ENCODE data around the gene LTBP1. TPM values are rescaled to one million over a fixed set of nuclear protein-coding genes. Genes with fewer than 3 reads are reported as not detected.

The LTBP1 gene
- total RNA-seq, 3 donors from 2014 or later = 14.3 to 38.4 (median 33.6) TPM

DNA sequence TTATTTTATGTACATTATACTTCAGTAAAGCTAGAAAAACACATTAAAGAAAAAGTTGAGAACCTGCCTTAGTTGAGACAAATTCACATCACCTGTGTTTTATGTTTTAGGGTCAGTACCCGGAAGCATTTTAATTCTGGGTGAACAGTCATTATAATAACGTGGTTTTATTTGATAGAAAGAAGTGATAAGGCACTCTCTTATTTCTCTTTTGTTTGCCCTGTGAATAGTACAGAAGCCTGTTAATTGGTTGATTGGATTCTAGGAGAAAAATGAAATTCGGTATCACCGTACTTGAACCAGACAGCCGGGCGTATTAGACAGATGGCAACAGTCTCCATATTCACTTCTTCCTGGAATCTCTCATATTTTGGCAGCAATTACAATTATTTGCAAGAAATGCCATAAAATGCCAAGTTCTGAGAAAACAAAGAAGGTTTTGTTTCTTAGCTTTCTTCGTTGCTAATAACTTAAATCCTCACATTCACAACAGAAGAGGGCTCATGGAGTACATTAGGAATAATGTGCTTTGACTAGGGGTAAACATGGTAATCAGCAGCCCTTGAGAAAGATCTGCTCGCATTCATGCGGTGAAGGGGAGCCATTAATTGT lies 361.0 kb downstream of the LTBP1 start:
- no peaks in the 10 kb centered on the region for H3K36me3 ChIP-seq (ENCODE audit: low read depth)
- no peak for DNase-seq
- no peaks in the 10 kb centered on the region for H3K9me3 ChIP-seq
- intact Hi-C loops (cut with DNase I, micrococcal nuclease) = no loop called here
- peaks cover 11% of the 10 kb centered on the region for H3K4me1 ChIP-seq (ENCODE audit: low read depth)
- no peak overlapping the region for H3K4me3 ChIP-seq
- TF ChIP-seq, protein P1, sequence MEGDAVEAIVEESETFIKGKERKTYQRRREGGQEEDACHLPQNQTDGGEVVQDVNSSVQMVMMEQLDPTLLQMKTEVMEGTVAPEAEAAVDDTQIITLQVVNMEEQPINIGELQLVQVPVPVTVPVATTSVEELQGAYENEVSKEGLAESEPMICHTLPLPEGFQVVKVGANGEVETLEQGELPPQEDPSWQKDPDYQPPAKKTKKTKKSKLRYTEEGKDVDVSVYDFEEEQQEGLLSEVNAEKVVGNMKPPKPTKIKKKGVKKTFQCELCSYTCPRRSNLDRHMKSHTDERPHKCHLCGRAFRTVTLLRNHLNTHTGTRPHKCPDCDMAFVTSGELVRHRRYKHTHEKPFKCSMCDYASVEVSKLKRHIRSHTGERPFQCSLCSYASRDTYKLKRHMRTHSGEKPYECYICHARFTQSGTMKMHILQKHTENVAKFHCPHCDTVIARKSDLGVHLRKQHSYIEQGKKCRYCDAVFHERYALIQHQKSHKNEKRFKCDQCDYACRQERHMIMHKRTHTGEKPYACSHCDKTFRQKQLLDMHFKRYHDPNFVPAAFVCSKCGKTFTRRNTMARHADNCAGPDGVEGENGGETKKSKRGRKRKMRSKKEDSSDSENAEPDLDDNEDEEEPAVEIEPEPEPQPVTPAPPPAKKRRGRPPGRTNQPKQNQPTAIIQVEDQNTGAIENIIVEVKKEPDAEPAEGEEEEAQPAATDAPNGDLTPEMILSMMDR (IDR thresholded peaks at IDR 0.05) = no peak
- ATAC-seq = peak; percentile 56

DNA sequence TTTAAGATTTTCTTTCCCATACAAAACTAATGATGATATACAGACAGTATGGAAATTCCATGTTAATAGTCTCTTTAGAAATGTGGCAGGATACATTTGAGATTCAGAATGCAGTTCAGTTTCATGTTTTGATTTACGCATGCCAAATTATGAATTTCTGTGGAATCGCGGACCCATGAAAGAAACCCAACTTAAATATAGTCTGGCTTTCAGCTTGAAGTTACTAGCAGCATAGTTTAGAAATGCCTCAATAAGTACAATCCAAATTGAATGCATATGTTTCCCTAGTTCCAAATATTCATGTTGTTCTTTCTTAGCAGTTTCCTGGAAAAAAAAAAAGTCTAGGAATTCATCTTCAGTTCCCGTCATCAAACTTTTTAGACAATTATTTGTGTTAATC lies 365.6 kb downstream of the LTBP1 start:
- Histone ChIP-seq H3K9me3 (no peaks in the 10 kb centered on the region), H3K4me1 (ENCODE audit: low read depth) (no peaks in the 10 kb centered on the region), H3K36me3 (ENCODE audit: low read depth) (no peaks in the 10 kb centered on the region), H3K4me3 (no peak overlapping the region)
- ATAC-seq = no peak
- intact Hi-C loops (cut with DNase I, micrococcal nuclease) = no loop called here
- no peak for DNase-seq
- TF ChIP-seq, protein P1 (IDR thresholded peaks at IDR 0.05) = no peak

DNA sequence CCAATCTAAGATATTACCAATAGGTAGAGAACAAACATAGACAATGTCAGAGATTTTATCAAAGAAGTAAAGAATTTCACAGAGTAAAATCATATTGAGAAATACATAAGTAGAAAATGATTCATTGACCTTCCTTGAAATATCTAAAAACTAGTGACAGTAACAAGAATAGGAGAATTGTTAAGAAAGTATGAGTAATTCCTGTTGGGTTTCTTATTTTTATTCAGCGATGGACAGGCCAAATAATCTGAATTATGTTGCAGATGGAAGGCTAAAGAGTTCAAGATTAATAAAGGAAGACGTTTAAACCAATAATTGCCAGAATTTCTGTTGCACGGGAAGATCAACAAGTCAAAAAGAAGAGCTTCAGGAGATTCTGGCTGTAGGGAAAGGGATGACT lies 366.3 kb downstream of the LTBP1 start:
- intact Hi-C loops (cut with DNase I, micrococcal nuclease) = no loop called here
- H3K9me3 ChIP-seq = no peaks in the 10 kb centered on the region
- H3K4me3 ChIP-seq = no peak overlapping the region
- DNase-seq (no peak), ATAC-seq (no peak)
- TF ChIP-seq, protein P1 (IDR thresholded peaks at IDR 0.05) = no peak
- no peaks in the 10 kb centered on the region for H3K36me3 ChIP-seq (ENCODE audit: low read depth)
- no peaks in the 10 kb centered on the region for H3K4me1 ChIP-seq (ENCODE audit: low read depth)

DNA sequence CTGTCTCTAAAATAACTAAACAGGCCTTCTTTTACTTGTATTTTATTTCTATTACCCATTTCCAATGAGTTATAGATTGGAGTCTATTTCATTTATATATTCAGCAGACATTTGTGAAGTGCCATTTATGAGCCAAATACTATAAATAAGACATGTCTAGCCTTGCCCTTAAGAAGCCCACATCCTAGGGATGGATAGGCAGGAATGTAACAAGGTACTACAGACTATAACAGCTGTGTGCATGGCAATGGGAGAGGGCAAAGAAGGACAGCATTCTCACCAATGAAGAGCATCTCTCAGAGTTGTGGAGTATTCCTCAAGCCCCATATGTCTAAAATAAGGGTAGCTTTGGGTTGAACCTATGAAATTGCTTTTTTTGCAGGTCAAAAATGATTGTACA lies 367.8 kb downstream of the LTBP1 start:
- Histone ChIP-seq H3K4me3 (no peak overlapping the region), H3K9me3 (no peaks in the 10 kb centered on the region), H3K4me1 (ENCODE audit: low read depth) (no peaks in the 10 kb centered on the region), H3K36me3 (ENCODE audit: low read depth) (no peaks in the 10 kb centered on the region)
- DNase-seq = no peak
- TF ChIP-seq, protein P1 (IDR thresholded peaks at IDR 0.05) = no peak
- no peak for ATAC-seq
- intact Hi-C loops (cut with DNase I, micrococcal nuclease) = no loop called here

DNA sequence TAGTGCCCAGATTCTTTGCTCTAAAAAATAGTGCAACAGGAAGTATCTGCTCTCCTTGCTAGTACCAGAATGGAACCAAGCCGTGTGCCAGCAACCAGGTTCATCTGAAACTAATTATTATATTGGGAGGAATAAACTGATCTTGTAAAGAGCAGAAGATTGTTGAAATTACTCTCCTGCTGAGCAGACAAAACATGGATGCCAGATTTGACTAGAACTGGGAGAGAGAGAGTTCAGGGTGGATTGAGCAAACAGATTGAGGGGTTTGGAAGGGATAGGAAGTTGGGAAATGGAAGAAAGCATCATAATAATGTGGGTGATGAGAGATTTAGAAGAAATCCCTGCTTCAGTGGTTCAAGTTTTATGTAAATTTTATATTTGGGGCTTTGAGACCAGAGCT lies 369.6 kb downstream of the LTBP1 start:
- ATAC-seq = no peak
- Histone ChIP-seq H3K36me3 (ENCODE audit: low read depth) (no peaks in the 10 kb centered on the region), H3K9me3 (no peaks in the 10 kb centered on the region), H3K4me1 (ENCODE audit: low read depth) (no peaks in the 10 kb centered on the region), H3K4me3 (no peak overlapping the region)
- intact Hi-C loops (cut with DNase I, micrococcal nuclease) = no loop called here
- TF ChIP-seq, protein P1 (IDR thresholded peaks at IDR 0.05) = no peak
- no peak for DNase-seq

Data from mucosa of descending colon (tissue), 3 donors.